NCI-H2081 (cell line): Measurements from ENCODE around the gene PFKFB3.
"Not testable (repeated sequence)": the region's sequence is repeated elsewhere in the genome, so short reads cannot be mapped to it uniquely, and the experiment has no call there.

Experiments
- DNase-seq, 2 experiments: peaks; one replicate each; lab custom pipeline; 2025; lab: John Stamatoyannopoulos, UW

PFKFB3 gene

GRCh38 chr10:6236349-6237198 is 33.8 kb downstream of the PFKFB3 start:
- no peak for DNase-seq

- no peak for DNase-seq
Observed at GRCh38 chr10:6237199-6237530, 34.4 kb downstream of the PFKFB3 start.

GRCh38 chr10:6238587-6239212 is 36.0 kb downstream of the PFKFB3 start:
- not testable (repeated sequence) for DNase-seq

GRCh38 chr10:6239213-6239991 is 36.7 kb downstream of the PFKFB3 start:
- DNase-seq = no peak

- DNase-seq = no peak
Observed at GRCh38 chr10:6240254-6240653, 37.5 kb downstream of the PFKFB3 start.

DNA sequence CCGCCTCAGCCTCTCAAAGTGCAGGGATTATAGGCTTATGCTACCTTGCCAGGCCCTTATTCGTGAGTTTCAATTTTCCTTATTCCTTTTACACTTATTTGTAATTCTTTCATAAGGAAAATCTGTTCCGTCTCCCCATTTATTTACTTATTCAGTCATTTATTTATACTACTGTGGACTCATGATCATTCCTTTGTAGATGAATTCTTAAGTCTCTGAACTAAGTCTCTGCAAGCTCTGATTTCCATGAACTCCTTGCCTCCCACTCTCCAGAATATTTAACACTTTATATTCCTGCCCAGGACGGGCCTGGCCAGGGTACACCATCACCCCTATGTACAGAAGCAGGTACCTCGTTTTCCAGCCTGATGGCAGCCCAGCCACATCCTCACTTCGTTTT is 39.4 kb downstream of the PFKFB3 start:
- no peak for DNase-seq

DNA sequence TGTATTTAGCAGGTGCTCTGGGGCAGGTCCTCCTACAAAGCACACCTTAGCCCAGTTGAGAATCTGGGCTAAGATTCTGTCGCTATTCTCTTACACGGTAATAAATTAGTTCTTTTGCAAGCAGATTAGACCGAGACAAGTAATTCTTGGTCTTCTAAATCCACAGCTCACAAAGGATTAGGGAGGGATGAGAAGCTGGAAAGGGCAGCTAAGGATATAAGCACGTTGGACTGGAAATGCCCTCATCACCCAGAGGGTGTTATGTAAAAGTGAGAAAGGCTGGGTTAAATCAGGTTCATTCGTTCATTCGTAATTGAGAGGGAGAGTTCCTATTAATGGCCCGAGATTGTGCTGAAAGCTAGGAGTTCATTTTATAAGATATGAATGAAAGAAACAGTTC is 41.8 kb downstream of the PFKFB3 start:
- no peak for DNase-seq

DNA sequence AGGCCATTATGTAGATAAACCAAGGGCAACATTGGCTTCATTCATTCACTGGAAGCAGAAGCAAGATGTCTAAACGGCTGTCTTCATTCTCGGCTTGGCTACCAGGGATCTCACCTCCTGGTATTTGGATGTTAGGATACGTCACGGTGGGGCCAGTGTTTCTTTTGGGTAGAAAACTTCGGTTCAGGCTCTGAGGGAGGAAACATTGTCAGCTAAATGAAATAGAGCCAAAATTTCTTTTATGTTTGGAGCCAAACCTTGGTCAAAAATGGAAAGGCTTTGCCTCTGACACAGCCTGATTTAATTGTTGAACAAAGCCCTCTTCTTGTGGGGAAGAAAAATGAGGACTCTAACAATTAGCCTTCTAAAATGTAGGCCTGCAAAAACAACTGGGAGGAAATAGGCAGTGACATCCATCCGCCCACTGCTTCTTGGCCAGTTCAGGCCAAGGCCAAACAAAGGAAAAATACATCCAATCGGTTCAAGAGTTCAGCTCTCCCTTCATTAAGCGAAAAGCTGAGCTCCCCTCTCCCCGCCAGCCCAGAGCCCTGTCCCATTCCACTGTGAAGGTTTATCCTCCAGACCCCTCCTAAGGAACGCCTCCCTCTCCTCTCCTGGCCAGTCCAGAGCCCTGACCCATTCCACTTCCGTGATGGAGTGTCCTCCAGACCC is 44.4 kb downstream of the PFKFB3 start:
- no peak for DNase-seq

- DNase-seq = not testable (repeated sequence)
Observed at GRCh38 chr10:6248908-6249307, 46.2 kb downstream of the PFKFB3 start.

GRCh38 chr10:6249698-6250097 is 47.0 kb downstream of the PFKFB3 start:
- DNase-seq = no peak

GRCh38 chr10:6250745-6251144 is 48.0 kb downstream of the PFKFB3 start:
- DNase-seq = no peak

- no peak for DNase-seq
Observed at GRCh38 chr10:6254201-6254600, 51.5 kb downstream of the PFKFB3 start.

GRCh38 chr10:6255548-6256061 is 52.9 kb downstream of the PFKFB3 start:
- no peak for DNase-seq

GRCh38 chr10:6256439-6256838 is 53.7 kb downstream of the PFKFB3 start:
- no peak for DNase-seq

DNA sequence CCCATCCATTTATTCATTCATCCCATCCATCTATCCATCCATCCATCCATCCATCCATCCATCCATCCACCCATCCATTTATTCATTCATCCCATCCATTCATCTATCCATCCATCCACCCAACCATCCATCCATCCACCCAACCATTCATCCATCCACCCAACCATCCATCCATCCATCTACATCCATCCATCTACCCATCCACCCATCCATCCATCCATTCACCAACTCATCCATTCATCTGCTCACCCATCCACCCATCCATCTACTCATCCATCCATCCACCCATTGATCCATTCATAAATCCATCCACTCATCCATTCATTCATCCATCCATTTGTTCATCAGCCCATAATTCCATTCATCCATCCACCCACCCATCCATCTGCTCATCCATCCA is 56.4 kb downstream of the PFKFB3 start:
- DNase-seq = no peak

- DNase-seq = no peak
Observed at GRCh38 chr10:6260843-6261242, 58.1 kb downstream of the PFKFB3 start.

- DNase-seq = no peak
Observed at GRCh38 chr10:6267941-6268340, 65.2 kb downstream of the PFKFB3 start.

GRCh38 chr10:6269432-6269831 is 66.7 kb downstream of the PFKFB3 start:
- no peak for DNase-seq

DNA sequence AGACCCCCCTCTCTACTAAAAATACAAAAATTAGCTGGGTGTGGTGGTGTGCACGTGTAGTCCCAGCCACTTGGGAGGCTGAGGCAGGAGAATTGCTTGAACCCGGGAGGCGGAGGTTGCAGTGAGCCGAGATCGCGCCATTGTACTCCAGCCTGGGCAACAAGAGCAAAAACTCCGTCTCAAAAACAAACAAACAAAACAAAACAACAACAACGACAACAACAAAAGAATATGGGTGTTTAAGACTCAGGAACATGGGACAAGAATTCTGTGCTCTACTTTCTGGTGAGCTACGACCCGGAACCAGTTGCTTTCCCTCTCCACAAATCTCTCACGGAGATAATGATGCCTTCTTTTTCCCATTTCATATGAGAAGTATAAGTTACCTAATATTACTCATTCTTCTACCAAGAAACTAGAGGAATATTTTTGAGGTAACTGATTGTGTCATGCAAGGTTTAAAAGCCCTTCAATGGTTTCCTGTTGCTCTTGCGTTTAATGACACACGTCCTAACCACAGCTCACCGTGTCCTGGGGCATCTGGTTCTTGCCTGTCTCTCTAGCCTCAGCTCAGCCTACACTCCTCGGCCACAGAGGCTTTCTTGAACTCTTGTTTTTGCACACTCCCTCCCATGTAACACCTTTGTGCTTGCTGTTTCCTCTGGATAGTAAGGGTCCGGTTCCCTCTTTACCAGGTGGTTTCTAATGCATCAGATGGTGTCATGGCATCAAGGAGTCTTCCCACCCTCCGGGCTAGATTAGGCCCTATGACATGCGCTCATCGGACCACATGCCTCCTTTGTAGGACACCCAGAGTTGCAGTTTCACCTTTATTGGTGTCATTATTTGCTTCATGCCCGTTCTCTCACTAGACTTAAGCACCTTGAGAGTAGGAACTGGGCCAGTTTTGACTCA is 67.5 kb downstream of the PFKFB3 start:
- no peak for DNase-seq

- no peak for DNase-seq
Observed at GRCh38 chr10:6270951-6271350, 68.2 kb downstream of the PFKFB3 start.

GRCh38 chr10:6271663-6272062 is 68.9 kb downstream of the PFKFB3 start:
- DNase-seq = no peak
